ENCODE measurements around the gene DNHD1.

DNHD1 gene

DNA sequence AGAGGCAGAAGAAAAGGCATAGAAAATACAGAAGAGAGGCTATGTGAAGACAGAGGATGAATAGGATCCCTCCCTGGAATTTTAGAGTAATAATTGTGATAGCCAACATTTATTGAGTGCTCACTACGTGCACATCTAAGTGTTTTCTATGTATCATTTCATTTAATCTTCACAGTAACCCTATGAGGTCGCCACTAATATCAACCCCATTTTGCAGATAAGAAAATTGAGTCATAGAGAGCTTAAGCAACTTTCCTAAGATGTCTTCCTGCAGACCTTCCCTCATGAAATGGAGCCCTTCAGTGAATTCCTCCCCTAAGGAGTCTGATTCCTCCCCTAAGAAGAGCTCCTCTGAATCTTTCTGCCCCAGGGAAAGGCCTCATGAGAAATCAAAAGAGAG, 68.2 kb downstream of the DNHD1 start:
- DNase-seq: no peak

GRCh38 chr11:6565988-6566703, 69.1 kb downstream of the DNHD1 start:
- no peak for DNase-seq

DNA sequence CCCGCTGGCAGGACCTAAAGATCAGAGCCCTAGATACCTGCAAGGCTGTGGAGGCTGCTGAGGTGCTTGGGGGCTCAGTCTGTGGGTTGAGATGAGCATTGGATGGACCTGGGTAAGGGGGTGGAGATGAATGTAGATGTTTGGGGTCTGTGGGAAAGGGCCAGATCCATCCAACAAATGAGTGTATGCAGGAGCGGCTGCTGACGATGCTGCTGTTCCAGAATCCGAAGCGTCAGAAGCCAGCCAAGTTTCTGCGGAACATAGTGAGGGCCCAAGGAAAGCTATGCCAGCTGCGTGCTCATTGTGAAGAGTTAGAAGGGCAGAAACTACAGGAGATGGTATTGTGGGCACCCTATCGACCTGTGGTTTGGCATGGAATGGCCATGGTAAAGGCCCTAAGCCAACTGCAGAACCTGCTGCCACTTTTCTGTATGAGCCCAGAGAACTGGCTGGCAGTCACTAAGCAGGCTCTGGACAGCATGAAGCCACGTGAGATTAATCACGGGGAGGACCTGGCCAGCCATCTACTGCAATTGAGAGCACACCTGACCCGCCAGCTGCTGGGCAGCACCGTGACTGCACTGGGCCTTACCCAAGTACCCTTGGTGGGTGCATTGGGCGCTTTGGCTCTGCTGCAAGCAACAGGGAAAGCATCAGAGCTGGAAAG, 69.8 kb downstream of the DNHD1 start:
- no peak for DNase-seq

- DNase-seq: no peak
These were observed 70.3 kb downstream of the DNHD1 start for GRCh38 chr11:6567371-6567745.

- no peak for DNase-seq
These were observed 71.3 kb downstream of the DNHD1 start for GRCh38 chr11:6568191-6568918.

- no peak for DNase-seq
These were observed 72.6 kb downstream of the DNHD1 start for GRCh38 chr11:6569706-6570105.

DNA sequence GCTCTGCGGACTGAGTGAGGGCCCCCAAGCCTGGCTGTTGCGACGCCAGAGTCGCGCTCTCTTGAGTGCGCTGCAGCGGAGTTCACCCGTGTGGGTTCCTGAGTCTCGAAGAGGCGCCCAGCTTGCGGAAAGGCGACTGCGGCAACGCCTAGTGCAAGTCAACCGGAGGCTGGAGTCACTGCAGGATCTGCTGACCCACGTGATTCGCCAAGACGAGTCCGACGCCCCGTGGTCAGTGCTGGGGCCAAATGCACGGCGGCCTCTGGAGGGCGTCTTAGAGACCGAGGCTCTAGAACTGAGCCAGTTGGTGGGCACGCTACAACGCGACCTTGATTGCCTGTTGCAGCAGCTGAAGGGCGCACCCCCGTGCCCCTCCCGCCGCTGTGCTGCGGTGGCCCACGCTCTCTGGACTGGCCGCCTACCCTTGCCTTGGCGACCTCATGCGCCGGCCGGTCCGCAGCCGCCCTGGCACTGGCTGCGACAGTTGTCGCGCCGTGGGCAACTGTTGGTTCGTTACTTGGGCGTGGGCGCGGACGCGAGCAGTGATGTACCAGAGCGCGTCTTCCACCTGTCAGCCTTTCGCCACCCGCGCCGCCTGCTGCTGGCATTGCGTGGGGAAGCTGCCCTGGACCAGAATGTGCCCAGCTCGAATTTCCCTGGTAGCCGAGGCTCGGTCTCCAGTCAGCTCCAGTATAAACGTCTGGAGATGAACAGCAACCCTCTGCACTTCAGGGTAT, 73.8 kb downstream of the DNHD1 start:
- DNase-seq: no peak

GRCh38 chr11:6571434-6572008, 74.4 kb downstream of the DNHD1 start:
- no peak for DNase-seq

GRCh38 chr11:6572215-6572614, 75.1 kb downstream of the DNHD1 start:
- no peak for DNase-seq

GRCh38 chr11:6574816-6575715, 78.0 kb downstream of the DNHD1 start:
- no peak for DNase-seq

DNA sequence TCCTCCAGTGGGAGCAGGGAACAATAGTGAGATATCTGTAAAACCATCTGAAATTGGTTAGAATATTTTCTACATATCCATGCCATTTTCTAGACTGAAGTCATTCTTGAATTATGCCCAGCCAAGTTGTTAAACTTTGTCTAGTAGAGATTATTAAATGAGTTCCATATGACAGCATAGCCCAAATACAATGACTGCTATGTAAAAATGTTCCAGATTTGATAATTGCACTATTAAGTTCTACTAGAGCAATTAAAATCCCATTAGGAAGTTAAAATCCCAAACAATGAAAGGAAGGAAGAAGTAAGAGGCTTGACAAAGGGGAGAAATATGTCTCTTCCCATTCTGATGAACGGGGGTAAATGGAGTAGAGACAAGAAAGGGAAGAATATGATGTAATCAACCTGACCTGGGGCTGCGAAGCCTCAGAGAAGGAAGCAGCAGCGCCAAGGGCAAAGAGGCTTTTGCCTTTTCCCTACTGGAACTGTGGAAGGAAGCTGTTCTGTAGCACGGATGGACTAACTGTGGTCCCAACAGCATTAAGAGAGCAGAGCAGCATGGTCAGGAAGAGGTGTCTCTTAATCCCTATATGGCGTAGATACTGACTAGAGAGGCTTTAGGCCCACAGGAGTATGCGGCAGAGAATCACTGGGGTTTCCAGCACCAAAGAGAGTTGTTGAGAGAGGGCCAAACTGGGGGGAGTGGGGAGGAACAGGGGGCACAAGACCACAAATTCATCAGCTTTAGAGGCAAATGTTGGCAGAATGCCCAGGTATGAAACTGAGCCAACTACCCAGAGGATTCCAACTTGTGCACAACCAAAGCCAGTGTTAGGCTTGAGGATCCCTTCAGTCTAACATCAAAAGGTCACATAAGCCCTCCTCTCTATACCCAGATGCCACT, 79.6 kb downstream of the DNHD1 start:
- DNase-seq: peak; percentile 33 to 67

DNA sequence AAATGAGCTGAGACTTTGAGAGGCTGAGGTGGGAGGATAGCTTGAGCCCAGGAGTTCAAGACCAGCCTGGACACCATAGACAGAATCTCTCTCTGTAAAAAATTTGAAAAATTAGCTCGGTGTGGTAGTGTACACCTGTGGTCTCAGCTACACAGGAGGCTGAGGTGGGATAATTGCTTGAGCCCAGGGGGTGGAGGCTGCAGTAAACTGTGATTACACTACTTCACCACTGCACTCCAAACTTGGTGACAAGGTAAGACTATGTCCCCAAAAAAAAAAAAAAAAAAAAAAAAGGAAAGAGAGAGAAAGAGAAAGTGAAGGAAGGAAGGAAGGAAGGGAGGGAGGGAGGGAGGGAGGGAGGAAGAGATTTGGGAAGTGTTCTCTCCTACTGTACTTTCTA, 81.1 kb downstream of the DNHD1 start:
- no peak for DNase-seq

DNA sequence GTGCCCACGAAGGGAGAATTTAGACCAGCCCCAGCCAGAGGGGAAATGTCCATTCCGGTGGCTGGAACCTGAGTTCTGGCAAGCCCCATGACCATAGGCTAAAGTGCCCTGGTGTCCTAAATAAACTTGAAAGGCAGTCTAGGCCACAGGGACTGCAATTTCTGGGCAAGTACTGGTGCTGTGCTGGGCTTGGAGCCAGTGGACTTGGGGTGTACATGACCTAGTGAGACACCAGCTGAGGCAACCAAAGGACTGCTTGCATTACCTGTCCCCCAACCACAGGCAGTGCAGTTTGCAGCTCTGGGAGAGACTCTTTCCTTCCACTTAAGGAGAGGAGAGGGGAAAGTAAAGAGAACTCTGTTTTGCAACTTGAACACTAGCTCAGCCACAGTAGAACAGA, 82.6 kb downstream of the DNHD1 start:
- no peak for DNase-seq

- DNase-seq: no peak
These were observed 86.5 kb downstream of the DNHD1 start for GRCh38 chr11:6583584-6583983.

- no peak for DNase-seq
These were observed 87.4 kb downstream of the DNHD1 start for GRCh38 chr11:6584528-6584927.

DNA sequence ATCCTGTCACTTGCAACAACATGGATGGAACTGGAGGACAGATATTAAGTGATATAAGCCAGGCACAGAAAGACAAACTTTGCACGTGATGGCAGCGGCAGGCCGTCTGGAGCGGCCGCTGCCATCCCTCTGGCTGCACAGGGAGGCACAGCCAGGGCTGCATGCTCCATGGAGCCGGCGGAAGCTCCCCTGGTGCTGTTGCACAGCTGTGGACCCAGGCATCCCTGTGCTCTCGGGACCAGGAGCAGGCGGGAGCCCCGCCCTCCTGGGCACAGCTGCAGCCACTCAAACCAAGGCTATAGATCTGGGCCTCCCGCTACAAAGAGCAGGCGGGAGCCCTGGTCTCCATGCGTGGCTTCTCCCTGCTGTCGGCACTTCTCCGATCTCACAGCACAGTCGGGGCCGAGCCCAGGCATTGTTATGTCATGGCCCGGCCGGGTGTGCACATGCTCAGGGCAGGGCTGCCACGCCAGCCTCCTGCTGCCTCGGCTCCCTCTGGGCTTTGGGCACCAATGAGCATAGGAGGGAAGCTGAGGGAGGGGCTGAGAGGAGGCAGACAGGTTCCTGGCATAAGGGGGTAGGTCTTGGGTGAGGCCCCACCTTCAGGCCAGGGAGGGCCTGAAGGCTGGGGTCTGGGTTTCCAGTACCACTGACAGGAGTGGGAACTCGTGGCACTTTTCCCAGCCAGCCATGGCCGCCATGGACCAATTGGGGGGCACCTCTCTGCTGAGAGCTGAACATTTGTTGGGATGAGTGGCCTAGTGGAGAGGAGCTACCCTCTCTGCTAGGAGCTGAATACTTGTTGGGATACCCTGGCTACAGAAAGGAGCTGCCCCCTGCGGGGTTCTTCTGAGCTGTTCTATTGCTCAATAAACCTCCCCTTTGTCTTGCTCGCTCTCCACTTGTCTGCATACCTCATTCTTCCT, 89.6 kb downstream of the DNHD1 start:
- peak; percentile 12 to 49 for DNase-seq

DNA sequence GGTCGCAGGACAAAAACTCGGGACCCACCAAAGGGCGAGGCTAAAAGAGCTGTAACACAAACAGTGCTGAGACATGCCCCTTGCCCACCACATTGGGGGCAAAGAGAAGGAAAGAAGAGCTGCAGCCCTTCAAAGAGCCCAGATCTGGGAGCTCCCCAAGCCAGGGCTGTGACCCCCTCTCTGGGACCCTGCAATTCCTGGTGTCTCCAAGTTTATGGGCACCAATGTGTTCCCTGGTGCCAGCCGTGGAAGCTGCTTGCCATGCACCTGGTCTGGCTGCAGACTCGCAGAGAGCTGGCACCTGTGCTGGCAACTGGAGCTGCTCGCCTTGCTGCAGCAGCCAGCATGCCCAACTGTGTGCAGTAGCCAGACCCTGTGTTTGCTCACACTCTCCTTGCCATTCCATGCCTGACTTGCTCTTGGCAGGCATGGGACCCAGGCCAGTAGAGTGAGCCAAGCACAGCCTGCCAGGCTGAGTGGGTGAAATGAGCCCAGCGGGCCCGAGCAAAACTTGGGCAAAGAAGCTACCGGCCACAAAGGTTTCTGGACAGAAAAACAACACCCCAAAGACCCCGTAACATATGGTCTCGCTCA, 90.4 kb downstream of the DNHD1 start:
- DNase-seq: no peak

DNA sequence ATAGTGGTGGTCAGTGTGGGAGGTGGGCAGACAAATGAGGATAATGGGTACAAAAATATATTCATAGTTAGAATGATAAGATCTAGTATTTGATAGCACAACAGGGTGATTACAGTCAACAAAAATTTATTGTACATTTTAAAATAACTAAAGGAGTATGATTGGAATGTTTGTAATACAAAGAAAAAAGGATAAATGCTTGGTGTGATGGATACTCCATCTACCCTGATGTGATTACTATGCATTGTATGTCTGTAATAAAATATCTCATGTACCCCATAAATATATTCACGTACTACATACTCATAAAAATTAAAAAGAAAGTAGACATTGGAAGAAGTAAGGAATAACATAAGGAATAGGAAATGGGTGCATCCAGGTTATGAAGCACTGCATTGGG, 90.9 kb downstream of the DNHD1 start:
- no peak for DNase-seq

- no peak for DNase-seq
These were observed 97.2 kb downstream of the DNHD1 start for GRCh38 chr11:6594142-6594768.

Data from NCI-H524 (cell line).